Measurements from ENCODE around the gene CCR6. TPM values are rescaled to one million over a fixed set of nuclear protein-coding genes. Genes with fewer than 3 reads are reported as not detected.

Gene CCR6
- total and polyA plus RNA-seq, 10 of the 15 experiments (the other 5 are each of a cell fraction or from before 2014, with no cell fraction given): 2.2 to 7.6 (median 6.7) TPM

GRCh38 chr6:167113047-167113754 is 9.7 kb upstream of the CCR6 start (continued):
- TF ChIP-seq CBX5 (IDR thresholded peaks at IDR 0.05; ENCODE audit: low read depth): no peak
- TF ChIP-seq FOS (IDR thresholded peaks at IDR 0.05; ENCODE audit: borderline replicate concordance, extremely low read depth, insufficient read length): no peak
- no peak for TF ChIP-seq NFYB (IDR thresholded peaks at IDR 0.05; ENCODE audit: insufficient read depth, low read depth, low read length)
- TF ChIP-seq NR2F1 (conservative IDR thresholded peaks at IDR 0.05): no peak
- no peak for TF ChIP-seq NR2C2 (IDR thresholded peaks at IDR 0.05; ENCODE audit: borderline replicate concordance, control insufficient read depth, insufficient read length, low read depth)

- Histone ChIP-seq H3K9ac (ENCODE audit: control insufficient read depth, insufficient read depth, low read length) (peak overlapping the region; percentile 72), H3K27ac (ENCODE audit: control insufficient read depth, insufficient read depth) (peak overlapping the region; percentile 94), H3K79me2 (ENCODE audit: control insufficient read depth, insufficient read depth, low read length) (no peaks in the 10 kb centered on the region), H3K4me2 (ENCODE audit: control insufficient read depth, insufficient read depth) (peak overlapping the region; percentile 97), H3K4me3 (peak overlapping the region; percentile 30; the same call in 1 of the 2 replicates), H4K20me1 (ENCODE audit: control insufficient read depth, insufficient read depth) (no peaks in the 10 kb centered on the region), H2AFZ (ENCODE audit: control insufficient read depth, low read depth, low read length) (peak overlapping the region; percentile 3; the same call in 1 of the 2 replicates), H3K4me1 (ENCODE audit: control insufficient read depth, insufficient read depth, low read length) (peaks cover 54% of the 10 kb centered on the region), H3K9me3 (replicated peaks; ENCODE audit: control insufficient read depth, insufficient read depth, low read length) (no peaks in the 10 kb centered on the region), H3K36me3 (ENCODE audit: control insufficient read depth in 2 of 2, insufficient read depth in 2 of 2, low read length in 1 of 2) (no peaks in the 10 kb centered on the region), H3K27me3 (replicated peaks in 1 of 2; ENCODE audit: control insufficient read depth in 2 of 2, insufficient read depth in 2 of 2, low read length in 1 of 2) (no peaks in the 10 kb centered on the region)
- peak; percentile 93 for DNase-seq (ENCODE audit: low read depth, low spot score)
- BruUV-seq (replicated peaks): no TSS peak
- SMC1A ChIA-PET (ENCODE audit: uncharacterized antibody, unreplicated experiment): interaction anchor here (0.7 to 21.7 kb wide), 22 partner anchors 9 to 161 kb away, joined by 3 to 542 read pairs (median 8); partner anchors contain the start of genes CCR6, CEP43 and RNASET2
- FAIRE-seq: peak; percentile 82
- intact Hi-C loops (cut with micrococcal nuclease; ENCODE audit: unreplicated experiment) (loop anchor here (1.0 to 5.0 kb wide), 2 partner anchors 19 to 38 kb away; no protein-coding TSS in a partner anchor), in situ Hi-C loops (cut with MboI) (no loop called here)
- CTCF ChIA-PET: interaction anchor here (0.8 to 4.9 kb wide), 19 partner anchors 9 to 339 kb away, joined by 3 to 85 read pairs (median 4); partner anchors contain the start of gene CCR6
- POLR2A ChIA-PET: interaction anchor here (0.8 to 3.9 kb wide), 16 partner anchors 8 to 160 kb away, joined by 3 to 91 read pairs (median 6); partner anchors contain the start of genes CCR6 and CEP43
- 4% methylated on average over 25 of the region's 25 CpGs for WGBS (ENCODE audit: insufficient coverage, insufficient replicate concordance, low lambda C conversion rate, missing lambda C conversion rate)
- RAD21 ChIA-PET (ENCODE audit: unreplicated experiment): interaction anchor here (0.7 to 4.3 kb wide), 25 partner anchors 9 to 163 kb away, joined by 3 to 200 read pairs (median 9); partner anchors contain the start of genes CCR6, CEP43 and RNASET2
- ATAC-seq: peak; percentile 90
- TF ChIP-seq ATF2 (IDR thresholded peaks at IDR 0.05; ENCODE audit: low read length) (0 out of 2 replicates have a peak, but pooled peaks have one; percentile 58), RAD21 (IDR thresholded peaks at IDR 0.05; ENCODE audit: insufficient read depth, low read depth, low read length) (0 out of 2 replicates have a peak, but pooled peaks have one; percentile 1), BCL3 (IDR thresholded peaks at IDR 0.05; ENCODE audit: borderline replicate concordance, insufficient read depth, low read depth, low read length, poor library complexity, severe bottlenecking) (no peak), POLR2AphosphoS5 (IDR thresholded peaks at IDR 0.05; ENCODE audit: low read length) (peak; percentile 79), SMAD5 (IDR thresholded peaks at IDR 0.05; ENCODE audit: low read depth) (no peak), ZZZ3 (IDR thresholded peaks at IDR 0.05; ENCODE audit: control insufficient read depth, insufficient read length, low read depth) (no peak), SREBF2 (IDR thresholded peaks at IDR 0.05; ENCODE audit: low read length) (no peak), NR2C2 (IDR thresholded peaks at IDR 0.05; ENCODE audit: borderline replicate concordance, control insufficient read depth, insufficient read length, low read depth) (no peak), EGR1 (IDR thresholded peaks at IDR 0.05; ENCODE audit: borderline replicate concordance in 1 of 2, low read depth in 2 of 2, low read length in 2 of 2) (no peak), DPF2 (IDR thresholded peaks at IDR 0.05) (no peak; the same call in none of the 2 replicates)
Measured at GRCh38 chr6:167113935-167114910, 8.7 kb upstream of the CCR6 start.

Data from GM12878 (cell line).